ENCODE results near the gene CSTF1. TPM values are rescaled to one million over a fixed set of nuclear protein-coding genes. Genes with fewer than 3 reads are reported as not detected.

The CSTF1 gene
- total and polyA plus RNA-seq, 2 of the 4 experiments (the other 2 are of a cell fraction): 48.8 to 105 TPM

- intact Hi-C loops (cut with micrococcal nuclease): no loop called here
- no peak for TF ChIP-seq FOS (IDR thresholded peaks at IDR 0.05; ENCODE audit: low read depth, low read length)
- no peak for TF ChIP-seq MXI1 (IDR thresholded peaks at IDR 0.05; ENCODE audit: borderline replicate concordance, low read depth, low read length)
- no peak for TF ChIP-seq CEBPB (IDR thresholded peaks at IDR 0.05; ENCODE audit: low read depth, low read length)
- TF ChIP-seq RCOR1 (IDR thresholded peaks at IDR 0.05; ENCODE audit: insufficient replicate concordance, low read length): no peak
- no peak for TF ChIP-seq MAZ (IDR thresholded peaks at IDR 0.05; ENCODE audit: borderline replicate concordance, low read depth, low read length)
- no peak for TF ChIP-seq RFX5 (IDR thresholded peaks at IDR 0.05; ENCODE audit: low read depth, low read length)
- no peak for TF ChIP-seq POLR2A (IDR thresholded peaks at IDR 0.05; ENCODE audit: low read depth, low read length)
- no peak for TF ChIP-seq CHD1 (IDR thresholded peaks at IDR 0.05; ENCODE audit: low read depth, low read length)
- no peak for TF ChIP-seq MAFK (IDR thresholded peaks at IDR 0.05; ENCODE audit: low read depth, low read length)
- TF ChIP-seq BHLHE40 (IDR thresholded peaks at IDR 0.05; ENCODE audit: low read depth, low read length): no peak
- TF ChIP-seq ELK1 (IDR thresholded peaks at IDR 0.05; ENCODE audit: borderline replicate concordance, low read depth, low read length): no peak
- no peak for TF ChIP-seq NFE2L2 (IDR thresholded peaks at IDR 0.05; ENCODE audit: low read depth, low read length)
- no peak for TF ChIP-seq SMC3 (IDR thresholded peaks at IDR 0.05; ENCODE audit: low read depth, low read length)
- no peak for TF ChIP-seq RAD21 (IDR thresholded peaks at IDR 0.05; ENCODE audit: low read length)
- TF ChIP-seq USF2 (IDR thresholded peaks at IDR 0.05; ENCODE audit: low read depth, low read length): no peak
- no peak for TF ChIP-seq CTCF (conservative IDR thresholded peaks at IDR 0.05; ENCODE audit: low read depth, low read length)
Observed at GRCh38 chr20:56363491-56363890, 29.0 kb upstream of the CSTF1 start.

More at GRCh38 chr20:56363491-56363890, 29.0 kb upstream of the CSTF1 start:
- ATAC-seq (ENCODE audit: low read depth) (no peak), DNase-seq (no peak)
- H4K20me1 ChIP-seq (ENCODE audit: insufficient read depth, low read length): peaks cover 4% of the 10 kb centered on the region; the same call in 1 of the 2 replicates
- BruUV-seq (replicated peaks): no TSS peak
- peaks cover 16% of the 10 kb centered on the region for H3K36me3 ChIP-seq (ENCODE audit: control insufficient read depth, insufficient read depth, low read length)
- H3K56ac ChIP-seq (ENCODE audit: extremely low read depth, insufficient read depth, low read length): no peak overlapping the region
- H3K79me1 ChIP-seq (ENCODE audit: low read depth in 1 of 2, low read length in 2 of 2): peaks cover 36 to 43% of the 10 kb centered on the region in 2 experiments
- no peak overlapping the region for H2BK120ac ChIP-seq (ENCODE audit: low read depth, low read length)
- H4K5ac ChIP-seq (ENCODE audit: low read depth, low read length): no peak overlapping the region
- no peak overlapping the region for H2AFZ ChIP-seq (replicated peaks; ENCODE audit: low read length, poor library complexity)
- dilution Hi-C loops (cut with HindIII; ENCODE audit: low sequenced_read_pairs, unreplicated experiment) (no loop called here), in situ Hi-C loops (cut with MboI; ENCODE audit: low sequenced_read_pairs) (loop anchor here (25.0 kb wide), 1 partner anchor 424 kb away; no protein-coding TSS in a partner anchor)
- H2AK5ac ChIP-seq (ENCODE audit: low read depth, low read length): no peak overlapping the region
- H3K18ac ChIP-seq (ENCODE audit: low read depth, low read length): no peak overlapping the region
- no peak overlapping the region for H4K8ac ChIP-seq (ENCODE audit: low read depth in 2 of 2, low read length in 2 of 2)
- H3K23ac ChIP-seq (ENCODE audit: low read depth, low read length): no peak overlapping the region
- no peak overlapping the region for H2AK9ac ChIP-seq (replicated peaks; ENCODE audit: low read depth, low read length, poor library complexity)
- 94% methylated on average over 4 of the region's 6 CpGs; no CpG with 5 or more reads in 1 of the 2 experiments for WGBS, 2 experiments (ENCODE audit: extremely low coverage in 2 of 2, insufficient read length in 1 of 2)
- H3K4ac ChIP-seq (ENCODE audit: low read depth, low read length): no peak overlapping the region
- POLR2A ChIA-PET (ENCODE audit: unreplicated experiment): no interaction called here
- no peak overlapping the region for H3K4me2 ChIP-seq (ENCODE audit: low read depth, low read length)
- H4K91ac ChIP-seq (ENCODE audit: insufficient read depth, low read depth, low read length): no peak overlapping the region
- H2BK5ac ChIP-seq (ENCODE audit: low read depth, low read length, poor library complexity, severe bottlenecking): no peak overlapping the region
- no peaks in the 10 kb centered on the region for H3K27me3 ChIP-seq (ENCODE audit: control insufficient read depth, insufficient read depth, low read length)
- no peak overlapping the region for H3K27ac ChIP-seq (ENCODE audit: insufficient read depth, low read length)
- CTCF ChIA-PET: no interaction called here
- no peak overlapping the region for H3K9ac ChIP-seq (ENCODE audit: low read depth, low read length)
- no peaks in the 10 kb centered on the region for H3K9me3 ChIP-seq (ENCODE audit: control insufficient read depth, insufficient read depth, low read length)
- H3K4me3 ChIP-seq (ENCODE audit: insufficient read depth, low read depth, low read length): no peak overlapping the region
- H3K4me1 ChIP-seq (ENCODE audit: control insufficient read depth, insufficient read depth, low read length): peaks cover 8% of the 10 kb centered on the region
- H2BK15ac ChIP-seq (ENCODE audit: low read depth, low read length): no peak overlapping the region
- H2BK20ac ChIP-seq (ENCODE audit: low read depth, low read length): no peak overlapping the region
- H3K9me1 ChIP-seq (ENCODE audit: insufficient read depth, low read length): peaks cover 13% of the 10 kb centered on the region
- H3K14ac ChIP-seq (replicated peaks; ENCODE audit: low read depth, low read length): no peak overlapping the region
